DND-41 (cell line): Measurements from ENCODE around the gene METTL26.

Experiments
- EZH2 ChIP-seq: IDR thresholded peaks from 3 replicates; pipeline ENCODE4 v1.6.1; 2012; ENCODE audit warnings: borderline replicate concordance, low read depth, mild to moderate bottlenecking, moderate library complexity, low read length, inconsistent platforms; ENCODE audit not compliant: severe bottlenecking
- TF ChIP-seq, protein P1 (sequence below): IDR thresholded peaks from 2 replicates; pipeline ENCODE4 v1.5.1; 2012; ENCODE audit warnings: borderline replicate concordance, low read length, moderate library complexity, mild to moderate bottlenecking; ENCODE audit not compliant: poor library complexity, severe bottlenecking; ENCODE audit errors: extremely low read depth

DNA sequence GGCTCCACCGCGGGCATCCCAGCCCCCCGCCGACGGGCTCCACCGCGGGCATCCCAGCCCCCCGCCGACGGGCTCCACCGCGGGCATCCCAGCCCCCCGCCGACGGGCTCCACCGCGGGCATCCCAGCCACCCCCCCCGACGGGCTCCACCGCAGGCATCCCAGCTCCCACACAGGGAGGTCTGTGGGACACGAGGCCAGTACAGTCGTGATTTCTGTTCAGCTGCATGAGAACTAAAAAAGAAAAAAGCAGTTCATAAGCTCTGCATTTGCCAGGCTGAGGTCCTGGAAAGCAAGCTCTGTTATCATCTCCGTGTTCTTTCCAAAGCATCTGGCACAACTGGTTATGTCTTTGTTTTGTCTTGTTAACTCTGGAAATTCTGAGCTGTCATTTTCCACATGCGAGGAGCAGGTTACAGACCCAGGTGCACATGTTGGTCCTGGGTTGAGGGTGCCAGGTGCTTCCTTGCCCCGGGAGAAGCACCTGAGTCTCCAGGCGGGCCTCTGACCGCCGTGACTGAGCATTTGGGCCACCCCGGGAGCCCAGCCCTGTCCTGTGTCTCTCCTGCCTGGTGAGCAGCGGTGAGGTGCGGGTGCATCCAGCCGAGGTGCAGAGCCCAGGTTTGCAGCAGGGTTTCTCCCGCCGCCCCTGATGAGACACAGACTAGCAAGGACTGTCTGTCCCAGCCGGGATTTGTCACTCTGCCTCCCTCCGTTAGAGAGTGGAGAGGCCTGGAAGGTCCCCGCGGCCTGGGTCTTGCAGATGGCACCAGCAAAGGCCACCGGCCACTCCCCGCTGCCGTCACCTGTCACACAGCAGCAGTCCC lies 15.2 kb downstream of the METTL26 start:
- TF ChIP-seq, protein P1, sequence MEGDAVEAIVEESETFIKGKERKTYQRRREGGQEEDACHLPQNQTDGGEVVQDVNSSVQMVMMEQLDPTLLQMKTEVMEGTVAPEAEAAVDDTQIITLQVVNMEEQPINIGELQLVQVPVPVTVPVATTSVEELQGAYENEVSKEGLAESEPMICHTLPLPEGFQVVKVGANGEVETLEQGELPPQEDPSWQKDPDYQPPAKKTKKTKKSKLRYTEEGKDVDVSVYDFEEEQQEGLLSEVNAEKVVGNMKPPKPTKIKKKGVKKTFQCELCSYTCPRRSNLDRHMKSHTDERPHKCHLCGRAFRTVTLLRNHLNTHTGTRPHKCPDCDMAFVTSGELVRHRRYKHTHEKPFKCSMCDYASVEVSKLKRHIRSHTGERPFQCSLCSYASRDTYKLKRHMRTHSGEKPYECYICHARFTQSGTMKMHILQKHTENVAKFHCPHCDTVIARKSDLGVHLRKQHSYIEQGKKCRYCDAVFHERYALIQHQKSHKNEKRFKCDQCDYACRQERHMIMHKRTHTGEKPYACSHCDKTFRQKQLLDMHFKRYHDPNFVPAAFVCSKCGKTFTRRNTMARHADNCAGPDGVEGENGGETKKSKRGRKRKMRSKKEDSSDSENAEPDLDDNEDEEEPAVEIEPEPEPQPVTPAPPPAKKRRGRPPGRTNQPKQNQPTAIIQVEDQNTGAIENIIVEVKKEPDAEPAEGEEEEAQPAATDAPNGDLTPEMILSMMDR: no peak
- no peak for TF ChIP-seq EZH2
